ENCODE data around the gene OSTF1.

OSTF1 gene

DNA sequence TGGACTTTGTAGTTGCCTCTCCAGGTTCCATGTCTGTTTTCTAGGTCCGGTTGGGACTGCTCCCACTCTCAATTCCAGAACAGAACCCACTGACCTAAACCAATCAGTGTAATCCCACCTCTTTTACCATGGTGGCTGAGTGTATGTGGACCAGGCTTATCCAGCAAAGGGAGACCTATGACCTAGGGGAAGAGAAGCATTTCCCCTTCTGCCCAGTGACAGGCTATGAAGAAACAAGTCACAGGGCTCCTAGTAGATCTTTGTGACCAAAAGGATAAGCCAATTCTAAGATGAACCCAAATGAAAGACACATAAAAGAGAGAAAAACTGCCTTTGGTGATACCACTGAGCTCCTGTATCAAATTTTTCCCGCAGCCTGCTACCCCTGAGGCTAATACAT is 6.7 kb upstream of the OSTF1 start:
- Mint-ChIP-seq H3K9me3 (no peaks in the 10 kb centered on the region), H3K4me1 (peaks cover 13% of the 10 kb centered on the region), H3K27me3 (ENCODE audit: low read depth) (peaks cover 4% of the 10 kb centered on the region), H3K36me3 (ENCODE audit: low read depth) (no peaks in the 10 kb centered on the region), H3K4me3 (no peak overlapping the region), H3K27ac (no peak overlapping the region)
- TF ChIP-seq, protein P1, sequence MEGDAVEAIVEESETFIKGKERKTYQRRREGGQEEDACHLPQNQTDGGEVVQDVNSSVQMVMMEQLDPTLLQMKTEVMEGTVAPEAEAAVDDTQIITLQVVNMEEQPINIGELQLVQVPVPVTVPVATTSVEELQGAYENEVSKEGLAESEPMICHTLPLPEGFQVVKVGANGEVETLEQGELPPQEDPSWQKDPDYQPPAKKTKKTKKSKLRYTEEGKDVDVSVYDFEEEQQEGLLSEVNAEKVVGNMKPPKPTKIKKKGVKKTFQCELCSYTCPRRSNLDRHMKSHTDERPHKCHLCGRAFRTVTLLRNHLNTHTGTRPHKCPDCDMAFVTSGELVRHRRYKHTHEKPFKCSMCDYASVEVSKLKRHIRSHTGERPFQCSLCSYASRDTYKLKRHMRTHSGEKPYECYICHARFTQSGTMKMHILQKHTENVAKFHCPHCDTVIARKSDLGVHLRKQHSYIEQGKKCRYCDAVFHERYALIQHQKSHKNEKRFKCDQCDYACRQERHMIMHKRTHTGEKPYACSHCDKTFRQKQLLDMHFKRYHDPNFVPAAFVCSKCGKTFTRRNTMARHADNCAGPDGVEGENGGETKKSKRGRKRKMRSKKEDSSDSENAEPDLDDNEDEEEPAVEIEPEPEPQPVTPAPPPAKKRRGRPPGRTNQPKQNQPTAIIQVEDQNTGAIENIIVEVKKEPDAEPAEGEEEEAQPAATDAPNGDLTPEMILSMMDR (IDR thresholded peaks at IDR 0.05; ENCODE audit: unreplicated experiment in 3 of 3) = no peak

DNA sequence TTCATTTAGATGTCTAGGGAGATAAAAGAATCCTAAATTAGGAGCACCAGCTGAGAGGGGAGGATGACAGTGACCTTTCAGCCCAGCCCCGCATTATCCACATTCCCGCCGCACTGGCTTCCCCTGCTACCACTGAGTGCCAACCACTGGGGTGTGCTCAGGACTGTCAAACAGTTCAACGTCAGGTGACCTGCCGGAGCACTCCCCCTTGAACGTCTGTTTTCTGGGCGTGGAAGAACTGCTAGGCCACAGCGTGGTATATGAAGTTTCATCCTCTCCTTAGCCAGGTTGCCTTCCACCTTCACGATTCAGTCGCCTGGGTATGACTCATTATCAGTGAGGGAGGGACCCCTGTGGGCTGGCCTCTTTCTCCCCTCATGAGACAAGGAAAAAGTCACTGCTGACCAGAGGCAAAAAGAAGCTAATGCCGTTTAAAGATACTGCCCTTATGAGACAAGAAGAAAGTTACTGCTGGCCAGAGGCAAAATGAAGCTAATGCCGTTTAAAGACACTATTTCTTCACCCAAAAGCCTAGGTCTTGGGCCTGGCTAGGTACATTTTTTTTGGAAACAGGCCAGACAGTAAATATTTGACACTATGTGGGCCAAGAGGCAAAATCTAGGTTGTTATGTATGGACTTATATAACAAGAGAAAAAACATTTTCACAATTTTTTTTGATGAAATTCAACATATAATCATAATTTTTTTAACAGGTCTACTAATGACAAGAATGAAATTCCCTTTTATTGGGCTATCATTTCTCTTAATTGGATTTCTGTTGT is 4.9 kb upstream of the OSTF1 start:
- Mint-ChIP-seq H3K4me1 (peaks cover 18% of the 10 kb centered on the region), H3K27ac (peak overlapping the region in 1 of 3 experiments; percentile 8), H3K4me3 (no peak overlapping the region), H3K27me3 (ENCODE audit: low read depth) (peaks cover 4% of the 10 kb centered on the region), H3K9me3 (no peaks in the 10 kb centered on the region), H3K36me3 (ENCODE audit: low read depth) (no peaks in the 10 kb centered on the region)
- TF ChIP-seq, protein P1 (IDR thresholded peaks at IDR 0.05; ENCODE audit: unreplicated experiment in 3 of 3) = no peak

DNA sequence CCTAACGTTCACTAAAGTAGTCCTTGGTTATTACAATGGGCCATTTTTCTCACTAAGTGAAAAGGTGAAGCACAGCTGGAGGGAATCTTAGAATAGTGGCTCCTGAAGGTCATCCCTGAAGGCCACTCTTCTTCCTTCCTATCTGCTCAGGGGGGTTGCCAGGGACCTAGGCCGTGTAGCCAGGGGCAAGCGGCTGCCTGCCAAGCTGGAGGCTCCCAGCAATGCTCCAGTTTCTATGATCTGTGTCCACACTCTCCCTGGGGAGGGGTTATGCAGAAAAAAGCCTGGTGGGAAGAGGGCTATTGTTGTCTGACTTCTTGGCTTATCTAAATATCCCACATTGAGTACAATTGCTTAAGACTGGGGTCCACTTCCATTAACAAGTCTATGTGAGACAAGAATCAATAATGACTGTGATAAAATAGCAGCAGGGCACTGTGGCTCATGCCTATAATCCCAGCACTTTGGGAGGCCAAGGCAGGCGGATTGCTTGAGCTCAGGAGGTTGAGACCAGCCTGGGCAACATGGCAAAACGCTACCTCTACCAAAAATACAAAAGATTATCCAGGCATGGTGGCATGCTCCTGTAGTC is 4.1 kb upstream of the OSTF1 start:
- no peaks in the 10 kb centered on the region for H3K9me3 Mint-ChIP-seq
- peaks cover 4% of the 10 kb centered on the region for H3K27me3 Mint-ChIP-seq (ENCODE audit: low read depth)
- TF ChIP-seq, protein P1 (IDR thresholded peaks at IDR 0.05; ENCODE audit: unreplicated experiment in 3 of 3) = no peak
- no peaks in the 10 kb centered on the region for H3K36me3 Mint-ChIP-seq (ENCODE audit: low read depth)
- peaks cover 23% of the 10 kb centered on the region for H3K4me1 Mint-ChIP-seq
- H3K27ac Mint-ChIP-seq = no peak overlapping the region
- H3K4me3 Mint-ChIP-seq = no peak overlapping the region

DNA sequence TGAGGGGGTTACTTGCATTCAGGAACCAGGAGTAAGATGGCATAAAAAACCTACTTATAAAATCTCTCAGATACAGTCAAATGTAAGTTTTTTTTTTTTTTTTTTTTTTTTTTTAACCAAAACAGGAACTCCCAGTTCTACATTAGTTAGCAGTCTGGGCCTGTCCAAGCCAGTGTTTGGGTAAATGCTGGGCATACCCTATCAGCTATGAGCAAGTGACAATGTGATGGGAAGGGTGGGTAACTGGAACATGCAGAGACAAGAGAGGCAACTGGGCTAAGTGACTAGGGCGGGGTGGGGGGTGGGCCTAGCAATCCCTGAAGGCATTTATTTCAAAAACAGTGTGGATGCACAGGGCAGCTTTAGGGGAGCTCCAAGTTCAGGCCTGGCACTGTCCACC is 2.7 kb upstream of the OSTF1 start:
- Mint-ChIP-seq H3K27ac (no peak overlapping the region), H3K4me1 (peaks cover 31% of the 10 kb centered on the region), H3K36me3 (ENCODE audit: low read depth) (no peaks in the 10 kb centered on the region), H3K4me3 (peak overlapping the region; percentile 49 to 70 (median 66)), H3K27me3 (ENCODE audit: low read depth) (peaks cover 4% of the 10 kb centered on the region), H3K9me3 (no peaks in the 10 kb centered on the region)
- TF ChIP-seq, protein P1 (IDR thresholded peaks at IDR 0.05; ENCODE audit: unreplicated experiment in 3 of 3) = no peak

DNA sequence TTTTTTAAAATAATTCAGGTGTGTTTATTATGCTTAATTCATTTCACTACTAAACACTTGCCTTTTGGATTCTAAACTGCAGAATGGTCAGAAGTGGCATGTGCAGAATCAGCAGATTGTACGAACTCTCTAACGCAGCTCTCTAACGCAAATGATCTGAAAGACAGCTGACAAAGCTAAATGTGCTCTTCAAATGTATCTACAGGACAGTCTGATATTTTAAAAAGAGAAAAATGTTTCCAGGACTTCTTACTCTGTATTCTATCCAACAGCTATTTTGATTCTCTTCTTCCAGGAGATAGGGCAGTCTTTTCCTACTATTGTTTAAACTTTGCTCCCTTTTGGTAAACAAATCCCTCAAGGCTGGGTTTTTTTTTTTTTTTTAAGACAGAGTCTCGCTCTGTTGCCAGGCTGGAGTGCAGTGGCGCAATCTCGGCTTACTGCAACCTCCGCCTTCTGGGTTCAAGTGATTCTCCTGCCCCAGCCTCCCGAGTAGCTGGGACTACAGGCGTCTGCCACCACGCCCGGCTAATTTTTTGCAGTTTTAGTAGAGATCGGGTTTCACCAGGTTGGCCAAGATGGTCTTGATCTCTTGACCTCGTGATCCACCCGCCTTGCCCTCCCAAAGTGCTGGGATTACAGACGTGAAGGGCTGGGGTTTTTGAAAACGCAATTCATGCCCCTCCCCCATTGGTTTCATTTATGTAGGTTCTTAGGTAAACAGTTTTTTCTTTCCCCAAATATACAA is 1.6 kb upstream of the OSTF1 start:
- Mint-ChIP-seq H3K4me3 (peak overlapping the region; percentile 89 to 96 (median 94)), H3K27me3 (ENCODE audit: low read depth) (peaks cover 7% of the 10 kb centered on the region), H3K4me1 (peaks cover 31% of the 10 kb centered on the region), H3K9me3 (no peaks in the 10 kb centered on the region), H3K36me3 (ENCODE audit: low read depth) (no peaks in the 10 kb centered on the region), H3K27ac (peak overlapping the region; percentile 72 to 85 (median 83))
- TF ChIP-seq, protein P1 (IDR thresholded peaks at IDR 0.05; ENCODE audit: unreplicated experiment in 3 of 3) = no peak
